ENCODE measurements around the gene POLD4. TPM values are rescaled to one million over a fixed set of nuclear protein-coding genes. Genes with fewer than 3 reads are reported as not detected.
A peak's percentile ranks its signal among the peaks of the same experiment; 100 is the strongest.
"Not testable (repeated sequence)": the region's sequence is repeated elsewhere in the genome, so short reads cannot be mapped to it uniquely, and the experiment has no call there.

POLD4 gene
- total RNA-seq, 1 experiment from 2014 or later: 56.2 TPM

DNA sequence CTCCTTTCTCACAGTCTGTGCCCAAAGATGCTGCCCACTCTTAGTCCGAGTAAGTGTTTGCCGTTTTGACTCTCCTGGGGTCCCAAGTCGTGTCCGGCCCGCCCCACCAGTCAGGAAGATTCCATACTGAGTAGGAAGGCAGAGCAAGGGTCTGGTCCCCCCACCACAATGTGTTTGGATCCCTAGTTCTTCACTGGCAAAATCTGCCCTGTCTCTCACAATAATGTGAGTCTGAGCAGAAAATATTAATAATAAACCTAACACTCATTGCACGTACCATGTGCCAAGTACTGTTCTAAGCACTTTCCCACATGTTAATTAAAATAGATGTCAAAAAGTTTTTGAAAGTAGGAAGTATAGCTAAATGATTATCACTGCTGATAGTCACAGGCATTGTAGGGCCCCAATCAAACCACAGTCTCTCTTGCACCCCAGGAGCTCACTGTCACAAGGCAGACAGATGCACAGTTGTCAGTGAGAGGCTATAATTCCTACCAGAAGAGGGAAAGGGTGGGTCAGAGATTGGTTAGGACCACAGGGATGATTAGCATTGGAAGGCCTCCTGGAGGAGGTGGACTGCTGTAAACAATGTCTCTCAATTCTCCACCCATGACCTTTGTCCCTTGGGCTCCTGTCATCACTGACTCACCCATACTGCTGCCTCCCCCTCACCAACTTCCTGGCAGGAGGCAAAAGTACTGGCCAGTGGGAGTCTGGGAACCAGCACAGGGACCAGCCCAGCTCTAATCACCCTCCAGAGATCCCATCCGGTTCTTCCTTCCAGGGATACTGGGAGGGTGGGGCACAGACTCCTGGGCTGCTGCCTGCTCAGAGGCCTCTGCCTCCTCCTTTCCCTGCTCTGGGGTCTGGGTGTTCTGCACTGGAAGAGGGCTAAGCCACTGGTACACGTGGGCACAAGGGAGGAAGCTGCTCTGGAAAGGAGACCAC lies 1.0 kb upstream of the POLD4 start:
- peak; percentile 97 for DNase-seq (ENCODE audit: low read depth)

DNA sequence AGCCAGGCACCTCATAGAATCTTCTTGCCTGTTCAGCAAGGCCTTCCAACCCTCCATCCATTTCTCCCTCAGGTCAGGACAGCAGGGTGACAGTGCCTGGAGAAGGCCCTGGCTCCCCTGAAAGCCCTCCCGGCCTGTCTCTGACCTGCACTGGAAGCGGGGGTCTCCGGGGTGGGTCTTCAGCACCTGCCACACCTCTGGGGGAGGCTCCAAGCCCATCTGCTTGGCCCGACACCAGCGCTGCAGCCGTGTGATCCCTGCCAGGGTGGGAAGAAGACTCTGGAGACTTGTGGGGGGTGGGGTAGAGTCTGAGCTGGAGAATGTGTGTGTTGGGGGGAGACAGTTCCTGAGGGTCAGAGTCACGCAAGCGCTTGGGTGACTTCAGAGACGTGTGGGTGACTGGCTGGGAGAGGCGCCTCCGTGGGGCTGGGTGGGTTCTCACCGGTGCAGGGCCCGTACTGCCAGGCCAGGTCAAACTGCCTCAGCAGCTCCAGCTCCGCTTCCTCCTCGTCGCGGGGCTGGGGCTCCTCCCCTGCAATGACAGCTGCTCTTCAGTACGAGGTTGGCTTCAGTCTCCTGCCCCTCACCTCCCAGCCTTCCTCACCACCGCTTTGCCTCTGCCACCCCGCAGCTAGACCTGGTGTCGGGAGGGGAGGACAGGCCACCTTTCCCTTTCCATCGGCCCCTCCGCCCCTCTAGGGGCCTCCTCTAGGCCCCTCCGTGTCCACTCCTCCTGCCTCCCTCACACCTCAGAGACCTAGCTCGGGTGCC lies 615 bp downstream of the POLD4 start:
- DNase-seq (ENCODE audit: low read depth): no peak

DNA sequence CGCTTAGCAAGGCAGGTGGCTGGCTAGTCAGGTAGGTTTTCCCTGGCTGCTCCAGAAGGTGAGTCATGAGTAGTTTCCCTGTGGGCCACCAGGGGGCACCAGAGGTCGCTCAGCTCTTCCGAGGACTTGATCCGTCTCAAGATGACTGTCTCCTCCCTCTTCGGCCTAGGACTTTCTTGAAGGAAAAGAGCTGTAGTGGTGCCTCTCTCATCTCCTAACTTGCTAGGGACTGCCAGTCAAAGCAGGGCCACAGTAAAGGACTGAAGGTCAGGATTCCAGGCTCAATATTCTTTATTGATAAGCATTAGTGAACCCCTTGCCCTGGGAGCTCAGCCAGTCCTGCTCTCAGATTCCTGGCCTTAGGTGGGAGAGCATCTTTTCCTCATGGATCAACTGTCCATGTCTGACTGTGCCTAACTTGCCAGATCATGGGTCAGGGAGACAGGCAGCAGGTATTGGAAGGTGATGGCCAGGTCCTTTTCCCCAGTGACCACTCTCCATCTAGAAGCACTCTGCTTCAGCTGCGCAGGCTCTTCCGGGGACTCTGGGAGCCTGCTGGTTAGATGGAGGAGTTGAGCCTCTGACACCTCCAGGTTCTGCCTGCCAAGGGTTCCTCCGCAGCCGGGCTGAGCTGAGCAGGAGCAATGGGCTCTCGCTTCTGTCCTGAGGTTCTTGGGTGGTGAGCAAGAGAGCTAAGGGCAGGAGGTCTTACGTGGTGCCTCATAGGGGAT lies 1.9 kb downstream of the POLD4 start:
- peak; percentile 80 for DNase-seq (ENCODE audit: low read depth)

DNA sequence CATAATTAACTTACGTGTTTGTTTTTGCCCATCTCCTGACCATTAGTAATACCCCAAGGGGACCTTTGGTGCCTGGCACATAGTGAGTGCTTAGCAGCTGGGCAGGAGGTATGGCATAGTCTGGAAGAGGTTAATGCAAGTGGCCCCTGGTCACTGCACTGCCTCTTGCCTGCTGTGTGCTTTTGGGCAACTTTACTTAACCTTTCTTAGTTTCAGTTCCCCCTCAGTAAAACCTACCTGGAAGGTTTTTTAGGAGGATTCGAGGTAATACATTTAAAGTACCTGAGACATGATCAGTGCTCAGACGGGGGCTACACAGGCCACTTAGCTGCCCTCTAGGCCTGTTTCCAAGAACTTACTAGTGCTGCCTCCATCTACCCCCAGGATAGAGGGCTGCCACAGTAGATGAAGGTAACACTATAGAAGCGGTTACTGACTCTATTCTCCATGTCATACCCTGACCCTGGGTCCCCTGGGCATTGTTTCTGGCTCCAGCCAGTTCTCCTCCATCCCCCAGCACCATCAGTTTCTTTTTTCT lies 3.3 kb downstream of the POLD4 start:
- DNase-seq (ENCODE audit: low read depth): no peak

DNA sequence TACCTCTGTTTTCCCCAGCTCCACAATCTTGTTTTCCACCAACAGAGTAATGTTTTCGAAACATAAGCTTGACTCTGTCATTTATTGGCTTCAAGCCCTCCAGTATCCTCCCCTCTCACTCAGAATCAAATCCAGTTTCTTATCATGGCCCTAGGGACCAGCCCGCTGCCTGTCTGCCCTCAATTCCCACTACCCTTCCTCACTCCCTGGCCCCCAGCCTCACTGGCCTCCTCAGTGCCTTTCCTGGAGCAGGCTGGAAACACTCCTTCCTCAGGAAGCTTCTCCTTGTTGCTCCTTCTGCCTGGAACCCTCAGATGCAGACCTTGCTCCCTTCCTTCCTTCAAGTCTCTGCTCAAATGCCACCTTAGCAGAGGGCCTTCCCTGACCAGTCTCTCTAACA lies 3.9 kb downstream of the POLD4 start:
- DNase-seq (ENCODE audit: low read depth): no peak

DNA sequence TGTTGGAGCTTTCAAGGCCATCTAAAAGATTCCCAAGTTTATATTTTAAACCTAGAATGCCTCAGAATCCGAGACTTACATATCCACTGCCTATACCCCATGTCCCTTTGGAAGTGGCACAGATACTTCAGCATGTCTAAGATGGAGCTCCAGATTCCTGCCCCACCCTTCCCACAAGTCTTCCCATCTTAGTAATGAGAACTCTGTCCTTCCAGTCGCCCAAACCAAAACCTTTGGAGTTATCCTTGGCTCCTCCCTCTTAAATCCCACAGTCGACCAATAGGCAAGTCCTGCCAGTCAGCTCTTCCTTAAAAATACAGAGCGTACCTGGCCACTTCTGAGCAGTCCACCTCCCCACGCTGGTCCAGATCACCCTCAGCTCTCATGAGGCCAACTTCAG lies 4.3 kb downstream of the POLD4 start:
- DNase-seq (ENCODE audit: low read depth): no peak

DNA sequence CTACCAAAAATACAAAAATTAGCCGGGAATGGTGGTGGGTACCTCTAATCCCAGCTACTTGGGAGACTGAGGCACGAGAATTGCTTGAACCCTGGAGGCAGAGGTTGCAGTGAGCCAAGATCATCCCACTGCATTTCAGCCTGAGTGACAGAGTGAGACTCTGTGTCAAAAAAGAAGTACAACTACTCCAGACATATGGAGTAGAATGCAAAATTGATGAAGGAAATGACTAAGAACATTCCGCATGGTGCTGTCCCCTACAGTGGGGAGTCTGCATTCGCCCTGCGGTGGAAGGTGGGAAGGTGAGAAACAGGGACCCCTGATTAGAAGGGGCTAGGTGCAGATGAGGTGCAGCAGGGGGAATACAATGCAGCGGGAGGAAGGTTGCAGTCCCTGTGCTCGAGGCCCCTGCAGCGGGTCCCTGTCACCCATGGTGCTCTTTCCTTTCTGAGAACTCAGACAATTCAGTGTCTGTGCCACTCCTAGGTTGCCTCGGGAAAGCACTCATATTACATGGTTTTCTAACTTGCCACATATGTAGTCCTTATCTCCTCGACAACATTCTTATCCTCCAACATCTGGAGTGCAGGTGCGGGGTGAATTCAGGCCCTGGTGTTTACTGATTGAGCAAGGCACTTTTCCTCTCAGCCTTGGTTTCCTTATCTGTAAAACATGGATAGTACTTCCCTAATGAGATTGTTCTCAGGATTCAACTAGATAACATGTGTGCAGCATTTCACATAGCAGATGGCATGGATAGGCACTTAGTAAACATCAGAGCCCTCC lies 5.2 kb downstream of the POLD4 start:
- peak; percentile 34 for DNase-seq (ENCODE audit: low read depth)

DNA sequence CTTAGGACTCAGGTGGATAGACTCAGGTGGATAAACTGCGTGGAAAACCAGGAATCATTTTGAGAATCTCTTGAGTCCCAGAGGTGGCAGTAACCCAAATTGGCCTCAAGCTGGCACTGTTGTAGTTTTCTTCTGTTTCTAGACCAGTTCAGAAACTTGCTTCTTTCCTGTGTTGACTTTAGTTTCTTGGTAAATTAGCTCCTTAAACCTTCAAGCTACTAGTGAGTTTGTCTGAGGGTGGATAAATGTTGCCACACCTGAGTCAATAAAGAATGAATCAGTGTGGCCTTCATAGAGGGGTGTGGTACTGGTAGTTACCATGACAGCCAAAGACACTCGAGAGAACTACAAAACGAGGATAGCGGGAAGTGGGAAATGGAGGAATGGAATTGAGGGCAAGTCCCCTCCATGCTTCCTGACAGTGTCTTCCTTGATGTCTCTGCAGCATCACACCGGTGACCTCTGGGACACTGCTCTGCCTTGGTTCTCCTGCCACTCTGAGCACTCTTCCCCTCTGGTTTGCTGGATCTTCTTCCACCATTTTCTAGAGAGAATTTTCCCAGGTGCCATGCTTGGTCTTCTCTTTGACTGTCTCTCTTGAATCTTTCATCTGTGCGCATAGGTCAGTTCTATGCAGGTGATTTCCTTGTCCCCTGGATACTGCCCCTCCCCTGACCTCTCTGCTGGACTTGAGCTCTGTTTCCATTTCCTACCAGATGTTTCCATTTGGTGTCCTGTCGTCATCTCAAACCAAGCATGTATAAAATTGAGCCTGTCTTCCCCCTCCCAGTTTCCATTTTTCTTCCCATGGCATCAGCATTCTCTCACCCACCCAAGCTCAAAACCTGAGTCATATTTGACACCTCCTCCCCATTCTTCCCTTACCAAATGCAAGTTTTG lies 7.2 kb downstream of the POLD4 start:
- DNase-seq (ENCODE audit: low read depth): peak; percentile 58

DNA sequence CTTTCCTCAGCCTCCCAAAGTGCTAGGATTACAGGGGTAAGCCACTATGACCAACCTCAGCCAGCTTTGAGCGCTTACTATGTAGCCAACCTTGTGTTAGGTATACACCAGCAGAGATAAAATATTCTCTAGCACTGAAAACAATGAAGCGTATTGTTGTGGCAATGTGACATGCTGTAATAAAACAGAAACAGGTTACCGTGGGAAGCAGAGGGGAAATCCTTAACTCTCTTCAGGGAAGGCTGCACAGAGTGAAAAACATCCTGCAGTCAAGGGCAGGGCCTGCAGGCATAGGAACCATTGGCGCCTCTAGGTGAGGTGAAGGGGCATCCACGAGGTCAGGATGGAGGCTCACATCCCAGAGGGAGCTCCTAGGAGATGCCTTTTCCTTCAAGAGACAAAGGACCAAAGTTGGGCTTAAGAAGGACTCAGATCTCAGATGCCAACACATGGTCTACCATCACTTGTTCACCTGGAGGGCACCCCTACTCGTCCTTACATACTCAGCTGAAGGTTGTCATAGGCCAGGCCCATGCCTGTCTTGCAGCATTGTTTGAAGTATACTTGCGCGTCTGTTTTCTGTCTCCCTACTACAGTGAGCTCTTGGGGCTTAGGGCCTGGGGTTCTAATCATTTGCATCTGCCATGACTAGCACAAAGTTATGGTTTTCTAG lies 8.0 kb downstream of the POLD4 start:
- DNase-seq (ENCODE audit: low read depth): no peak

DNA sequence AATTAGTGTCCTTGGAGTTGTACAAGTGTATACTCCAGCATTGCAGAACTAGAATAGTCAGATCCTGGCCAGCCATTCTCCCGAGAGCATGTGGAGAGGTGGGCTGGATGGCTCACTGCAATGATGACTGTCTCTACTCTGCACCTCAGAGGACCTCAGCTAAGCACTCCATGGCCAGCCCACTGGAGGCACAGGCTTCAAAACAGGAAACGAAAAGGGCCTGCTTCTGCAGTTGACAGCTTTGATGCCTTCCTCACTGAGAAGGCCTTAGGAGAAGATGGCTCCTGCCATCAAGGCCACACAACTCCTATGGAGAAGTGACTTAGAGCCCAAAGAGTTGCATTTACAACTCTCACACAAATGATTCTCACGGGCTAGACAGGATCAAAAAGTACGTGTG lies 9.1 kb downstream of the POLD4 start:
- DNase-seq (ENCODE audit: low read depth): no peak

DNA sequence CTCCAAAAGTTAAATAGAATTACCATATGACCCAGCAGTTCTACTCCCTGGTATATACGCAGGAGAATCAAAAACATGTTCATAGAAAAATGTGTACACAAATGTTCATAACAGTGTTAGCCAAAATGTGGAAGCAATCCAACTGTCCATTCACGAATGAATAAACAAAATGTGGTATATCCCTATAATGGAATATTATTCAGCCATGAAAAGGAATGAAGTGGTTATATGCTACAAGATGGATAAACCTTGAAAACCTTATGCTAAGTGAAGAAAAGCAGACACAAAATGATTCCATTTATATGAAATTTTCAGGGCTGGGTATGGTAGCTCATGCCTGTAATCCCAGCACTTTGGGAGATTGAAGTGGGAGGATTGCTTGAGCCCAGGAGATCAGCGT lies 16.1 kb downstream of the POLD4 start:
- no peak for DNase-seq (ENCODE audit: low read depth)

DNA sequence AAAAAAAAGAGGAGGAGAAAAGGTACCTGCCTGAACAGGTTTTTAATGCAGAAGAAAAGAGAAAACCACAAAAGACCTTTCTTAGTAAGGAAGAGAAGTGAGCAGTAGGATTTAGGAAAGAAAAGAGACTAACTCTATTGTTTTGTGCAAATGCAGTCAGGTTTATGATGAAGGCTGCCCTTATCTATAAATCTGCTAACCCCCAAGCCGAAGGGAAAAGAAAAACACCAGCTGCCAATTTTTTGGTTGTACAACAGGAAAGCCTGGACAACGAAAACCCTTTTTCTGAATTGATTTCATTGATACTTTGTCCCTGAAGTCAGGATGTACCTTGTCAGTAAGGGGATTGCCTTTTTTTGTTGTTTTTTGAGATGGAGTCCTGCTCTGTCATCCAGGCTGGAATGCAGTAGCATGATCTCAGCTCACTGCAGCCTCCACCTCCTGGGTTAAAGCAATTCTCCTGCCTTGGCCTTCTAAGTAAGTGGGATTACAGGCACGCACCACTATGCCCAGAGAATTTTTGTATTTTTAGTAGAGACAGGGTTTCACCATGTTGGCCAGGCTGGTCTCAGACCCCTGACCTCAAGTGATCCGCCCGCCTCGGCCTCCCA lies 21.2 kb downstream of the POLD4 start:
- no peak for DNase-seq (ENCODE audit: low read depth)

DNA sequence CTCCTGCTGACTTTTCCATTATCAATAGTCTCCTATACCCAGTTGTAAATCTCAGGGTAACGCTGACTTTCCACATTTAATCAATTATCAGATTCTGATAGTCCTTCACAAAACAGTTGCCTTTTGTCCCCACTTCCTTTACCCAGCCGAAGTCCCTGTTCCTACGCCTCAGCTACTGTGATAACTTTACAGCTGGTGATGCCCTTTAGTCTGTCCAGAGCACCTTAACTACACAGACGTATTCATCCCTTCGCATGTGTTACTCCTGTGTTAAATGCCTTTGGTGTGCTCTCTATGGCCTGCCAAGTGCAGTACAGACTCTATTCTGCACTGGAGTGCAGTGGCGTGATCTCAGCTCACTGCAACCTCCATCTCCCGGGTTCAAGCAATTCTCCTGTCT lies 29.8 kb downstream of the POLD4 start:
- DNase-seq (ENCODE audit: low read depth): no peak

DNA sequence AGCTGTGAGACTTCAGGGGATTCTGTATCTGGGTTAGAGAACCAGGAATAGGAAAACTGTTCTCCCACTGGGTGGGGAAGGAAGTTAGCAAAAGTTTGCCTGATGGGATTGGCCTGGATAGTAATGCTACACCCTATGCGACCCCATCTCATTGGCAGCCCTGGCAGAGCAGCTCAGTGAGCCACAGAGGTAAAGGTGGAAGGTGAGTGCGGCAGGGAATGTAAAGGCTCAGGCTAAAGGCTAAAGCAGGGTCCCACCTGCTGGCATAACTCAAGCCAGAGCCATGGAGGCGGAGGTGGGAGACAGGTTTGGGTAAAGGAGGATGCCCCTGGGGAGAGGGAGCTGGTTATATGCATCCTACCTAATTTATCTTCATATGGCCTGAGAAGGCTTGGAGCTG lies 31.3 kb downstream of the POLD4 start:
- DNase-seq (ENCODE audit: low read depth): no peak

DNA sequence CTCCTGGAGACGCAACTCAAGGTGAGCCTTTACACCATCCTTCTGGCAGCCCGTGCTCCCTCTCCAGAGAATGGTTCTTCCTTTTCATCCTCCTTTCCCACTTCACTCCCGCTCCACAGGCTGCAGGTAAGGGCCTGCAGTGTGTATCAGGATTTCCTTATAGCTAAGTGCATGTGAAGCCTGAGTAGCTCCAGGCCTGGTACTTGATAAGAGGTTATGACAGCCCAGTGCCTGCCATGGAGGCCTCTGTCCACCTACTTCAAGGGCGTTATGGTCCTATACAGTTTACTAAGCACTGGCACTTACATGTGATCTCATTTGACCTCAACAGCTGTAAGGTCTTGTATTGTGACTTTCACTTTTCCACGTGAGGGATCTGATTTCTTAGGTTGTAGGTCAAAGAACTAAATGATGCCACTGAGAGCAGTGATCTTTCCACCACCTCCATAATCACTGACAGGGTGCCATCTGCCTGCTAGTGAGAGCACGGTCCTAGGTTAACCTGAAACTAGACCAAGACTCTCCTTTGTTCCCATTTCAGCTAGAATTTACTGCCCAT lies 32.0 kb downstream of the POLD4 start:
- no peak for DNase-seq (ENCODE audit: low read depth)

DNA sequence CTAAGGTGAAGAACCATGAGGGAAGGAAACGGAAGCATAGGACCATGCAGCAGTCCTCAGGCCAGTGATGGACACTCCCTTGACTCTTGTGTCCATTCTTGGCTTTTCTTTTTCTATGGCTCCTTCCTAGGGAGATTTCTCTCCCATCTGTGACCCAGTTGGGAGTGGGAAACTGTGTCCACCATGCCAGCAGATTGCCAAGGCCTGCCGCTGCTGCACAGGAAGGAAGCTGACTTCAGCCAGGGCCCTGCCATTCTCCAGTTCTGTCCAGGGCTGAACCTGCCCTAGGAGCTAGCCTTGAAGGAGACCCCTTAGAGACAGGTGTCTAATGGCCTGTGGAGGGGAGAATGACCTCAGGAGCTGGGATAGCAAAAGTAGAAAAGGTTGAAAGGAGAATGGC lies 32.7 kb downstream of the POLD4 start:
- no peak for DNase-seq (ENCODE audit: low read depth)

DNA sequence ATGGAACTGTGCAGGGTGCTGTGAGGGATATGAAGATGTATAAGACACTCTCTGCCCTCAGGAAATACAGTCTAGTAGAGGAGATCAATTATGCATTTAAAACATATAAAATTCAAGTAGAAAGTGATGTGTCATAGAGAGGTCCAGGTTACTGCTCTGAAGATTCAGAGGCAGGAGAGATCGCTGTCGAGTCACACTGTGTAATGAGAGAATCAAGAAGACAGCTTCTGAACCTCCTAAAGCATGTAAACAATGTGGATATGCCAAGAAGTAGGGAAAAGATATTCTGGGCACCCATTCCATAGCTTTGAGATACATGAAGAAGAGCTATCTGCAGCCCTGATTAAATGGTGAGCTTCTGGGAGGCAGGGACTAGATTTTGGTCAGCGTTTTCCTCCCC lies 33.3 kb downstream of the POLD4 start:
- DNase-seq (ENCODE audit: low read depth): no peak

DNA sequence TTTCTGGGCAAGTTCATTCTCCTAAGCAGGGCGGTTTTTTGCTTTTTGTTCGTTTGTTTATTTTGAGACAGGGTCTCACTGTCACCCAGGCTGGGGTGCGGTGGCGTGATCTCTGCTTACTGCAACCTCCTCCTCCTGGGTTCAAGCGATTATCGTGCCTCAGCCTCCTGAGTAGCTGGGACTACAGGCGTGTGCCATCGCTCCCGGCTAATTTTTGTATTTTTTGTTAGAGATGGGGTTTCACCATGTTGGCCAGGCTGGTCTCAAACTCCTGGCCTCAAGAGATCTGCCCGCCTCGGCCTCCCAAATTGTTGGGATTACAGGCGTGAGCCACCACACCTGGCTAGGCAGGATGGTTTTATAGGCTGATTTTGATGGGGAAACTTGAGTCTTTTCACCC lies 34.5 kb downstream of the POLD4 start:
- not testable (repeated sequence) for DNase-seq (ENCODE audit: low read depth)

Measured in Daoy (cell line).